Left lung (tissue), 10 donors: ENCODE measurements around the gene ALG1. TPM values are rescaled to one million over a fixed set of nuclear protein-coding genes. Genes with fewer than 3 reads are reported as not detected.
A peak's percentile ranks its signal among the peaks of the same experiment; 100 is the strongest.

Experiments used
- ATAC-seq: fragments of 200-7000 bp; cut with Tn5 transposase; one replicate; pipeline ENCODE4 v1.9.1; 2020; ENCODE audit warnings: moderate library complexity
- DNase-seq, 4 donors: peaks; one replicate each; pipeline ENCODE4 v3.0.0-alpha.2; 2013 to 2020
- H3K27ac ChIP-seq, 2 donors: fragments of 200-600 bp; sonication (generic) in 1 of 2; one replicate each; pipeline versions ENCODE4 v1.5.0 to v1.8.0; 2020 to 2021
- H3K27me3 ChIP-seq, 2 donors: fragments of 200-600 bp; sonication (generic) in 1 of 2; one replicate each; pipeline versions ENCODE4 v1.5.0 to v1.8.0; 2020 to 2021
- H3K36me3 ChIP-seq, 2 donors: fragments of 200-600 bp; sonication (generic) in 1 of 2; one replicate each; pipeline versions ENCODE4 v1.5.0 to v1.8.0; 2020 to 2021
- H3K4me1 ChIP-seq, 2 donors: fragments of 200-600 bp; one replicate each; pipeline ENCODE4 v1.8.0; 2021
- H3K4me3 ChIP-seq, 2 donors: fragments of 200-600 bp; sonication (generic) in 1 of 2; one replicate each; pipeline versions ENCODE4 v1.5.0 to v1.8.0; 2020 to 2021; ENCODE audit warnings: mild to moderate bottlenecking in 1 of 2
- H3K9me3 ChIP-seq, 2 donors: fragments of 200-600 bp; sonication (generic) in 1 of 2; one replicate each; pipeline versions ENCODE4 v1.5.0 to v1.8.0; 2020 to 2021
- intact Hi-C, 2 donors: fragments of 100-400 bp; cut with DNase I; formaldehyde crosslinking; loops; one replicate each; pipeline versions ENCODE4 v1.11.2 to v1.14.2; 2022
- polyA plus RNA-seq, 6 donors: library from polyadenylated mRNA; unstranded; fragments of 120-200 nt; gene quantifications; one replicate each; pipeline ENCODE4 v1.2.1, GENCODE V29; 2013; ENCODE audit not compliant: insufficient read length in 6 of 6
- total RNA-seq, 2 donors: library from RNA; stranded (reverse); fragmentation: NEBNext Ultra II Directional; extraction: Animal tissue kit (Norgen Biotek cat#: 25700); gene quantifications; one replicate each; pipeline ENCODE4 v1.2.1, GENCODE V29; 2021
- TF ChIP-seq, protein P1 (sequence below), 2 donors: fragments of 200-600 bp; sonication (generic) in 1 of 2; IDR thresholded peaks; one replicate each; pipeline versions ENCODE4 v1.5.0 to v1.8.0; 2021; ENCODE audit warnings: antibody characterized with exemption in 2 of 2
- donor health status: DM: no; HTN: yes; CAD: no.
- donor health status: DM: no; HTN: no; CAD: no.

ALG1 gene
- total and polyA plus RNA-seq, 8 donors: 20.2 to 39.0 (median 21.8) TPM

DNA sequence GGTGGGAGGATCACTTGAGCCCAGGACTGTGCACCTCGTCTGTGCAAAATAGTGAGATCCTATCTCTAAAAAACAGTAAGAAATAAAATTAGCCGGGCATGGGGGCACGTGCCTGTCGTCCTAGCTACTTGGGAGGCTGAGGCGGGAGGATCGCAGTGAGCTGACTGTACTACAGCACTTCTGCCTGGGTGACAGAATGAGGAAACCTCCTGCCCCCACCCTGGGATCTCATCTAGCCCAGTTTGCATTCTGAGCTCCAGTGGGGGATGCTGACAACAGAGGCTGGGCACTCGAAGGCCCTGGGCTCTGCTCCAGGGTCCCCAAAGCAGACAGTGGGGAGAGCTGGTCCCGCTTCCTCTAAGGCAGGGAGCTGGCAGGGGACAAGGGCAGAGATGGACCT, 45.0 kb upstream of the ALG1 start:
- Histone ChIP-seq H3K4me3 (no peak overlapping the region), H3K36me3 (peaks cover 0 to 46% of the 10 kb centered on the region in 2 donors), H3K9me3 (no peaks in the 10 kb centered on the region), H3K4me1 (no peaks in the 10 kb centered on the region), H3K27ac (no peak overlapping the region), H3K27me3 (no peaks in the 10 kb centered on the region)
- intact Hi-C loops: no loop called here
- ATAC-seq (no peak), DNase-seq (no peak)
- TF ChIP-seq, protein P1, sequence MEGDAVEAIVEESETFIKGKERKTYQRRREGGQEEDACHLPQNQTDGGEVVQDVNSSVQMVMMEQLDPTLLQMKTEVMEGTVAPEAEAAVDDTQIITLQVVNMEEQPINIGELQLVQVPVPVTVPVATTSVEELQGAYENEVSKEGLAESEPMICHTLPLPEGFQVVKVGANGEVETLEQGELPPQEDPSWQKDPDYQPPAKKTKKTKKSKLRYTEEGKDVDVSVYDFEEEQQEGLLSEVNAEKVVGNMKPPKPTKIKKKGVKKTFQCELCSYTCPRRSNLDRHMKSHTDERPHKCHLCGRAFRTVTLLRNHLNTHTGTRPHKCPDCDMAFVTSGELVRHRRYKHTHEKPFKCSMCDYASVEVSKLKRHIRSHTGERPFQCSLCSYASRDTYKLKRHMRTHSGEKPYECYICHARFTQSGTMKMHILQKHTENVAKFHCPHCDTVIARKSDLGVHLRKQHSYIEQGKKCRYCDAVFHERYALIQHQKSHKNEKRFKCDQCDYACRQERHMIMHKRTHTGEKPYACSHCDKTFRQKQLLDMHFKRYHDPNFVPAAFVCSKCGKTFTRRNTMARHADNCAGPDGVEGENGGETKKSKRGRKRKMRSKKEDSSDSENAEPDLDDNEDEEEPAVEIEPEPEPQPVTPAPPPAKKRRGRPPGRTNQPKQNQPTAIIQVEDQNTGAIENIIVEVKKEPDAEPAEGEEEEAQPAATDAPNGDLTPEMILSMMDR (IDR thresholded peaks at IDR 0.05): no peak

DNA sequence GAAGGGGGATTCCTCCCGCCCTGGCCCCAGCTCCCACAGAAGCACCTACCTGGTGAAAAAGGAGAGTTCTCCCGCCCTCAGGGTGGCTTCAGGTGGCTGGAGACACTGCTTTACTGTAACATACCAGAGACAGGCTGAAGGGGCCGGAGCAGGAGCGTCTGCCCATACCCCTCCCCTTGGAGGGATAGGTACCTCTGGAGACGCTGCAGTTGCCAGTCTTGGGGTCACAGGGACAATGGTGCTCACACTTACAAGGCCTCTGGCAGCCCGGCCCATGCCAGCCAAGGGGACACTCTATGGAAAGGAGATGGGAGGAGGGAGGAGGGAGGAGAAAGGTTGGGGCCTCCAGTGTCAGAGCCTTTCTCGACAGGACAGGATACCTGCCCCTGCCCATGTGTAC, 44.6 kb upstream of the ALG1 start:
- Histone ChIP-seq H3K36me3 (peaks cover 0 to 46% of the 10 kb centered on the region in 2 donors), H3K27me3 (no peaks in the 10 kb centered on the region), H3K4me1 (no peaks in the 10 kb centered on the region), H3K4me3 (no peak overlapping the region), H3K9me3 (no peaks in the 10 kb centered on the region), H3K27ac (no peak overlapping the region)
- no peak for ATAC-seq
- TF ChIP-seq, protein P1 (IDR thresholded peaks at IDR 0.05): no peak
- DNase-seq: no peak
- intact Hi-C loops: no loop called here

DNA sequence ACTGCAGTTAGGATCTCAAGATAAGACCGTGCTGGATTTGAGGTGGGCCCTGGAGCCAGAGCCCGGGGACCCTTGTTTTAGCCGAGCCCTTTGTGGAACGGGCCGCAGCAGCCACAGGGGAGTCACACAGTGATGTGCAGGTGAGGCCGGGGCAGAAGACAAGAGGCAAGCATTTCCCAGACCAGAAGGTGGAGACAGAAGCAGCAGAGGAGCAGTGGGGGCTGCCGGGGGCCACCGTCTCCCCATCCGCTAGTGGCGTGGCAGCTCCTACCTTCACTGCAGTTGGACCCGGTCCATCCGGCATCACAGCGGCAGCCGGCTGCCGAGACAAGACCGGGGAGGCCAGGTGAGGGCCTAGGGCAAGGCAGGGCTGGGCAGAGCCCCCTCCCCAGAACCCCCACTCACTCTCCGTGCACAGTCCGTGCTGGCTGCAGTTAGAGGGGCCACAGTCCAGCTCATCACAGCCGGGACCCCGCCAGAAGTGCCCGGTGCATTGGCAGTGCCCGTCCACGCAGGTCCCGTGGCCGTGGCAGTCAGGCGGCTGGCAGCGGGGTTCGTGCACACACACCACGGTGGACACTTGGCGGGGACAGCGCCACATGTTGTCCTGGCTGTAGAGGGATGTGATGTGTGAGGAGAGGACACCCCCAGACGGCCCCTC, 43.9 kb upstream of the ALG1 start:
- Histone ChIP-seq H3K36me3 (peaks cover 0 to 46% of the 10 kb centered on the region in 2 donors), H3K4me3 (no peak overlapping the region), H3K9me3 (no peaks in the 10 kb centered on the region), H3K4me1 (peaks cover 3 to 6% of the 10 kb centered on the region in 2 donors), H3K27me3 (no peaks in the 10 kb centered on the region), H3K27ac (no peak overlapping the region)
- intact Hi-C loops: no loop called here
- TF ChIP-seq, protein P1 (IDR thresholded peaks at IDR 0.05): no peak
- ATAC-seq (no peak), DNase-seq (peak in 1 of 4 donors; percentile 76)

DNA sequence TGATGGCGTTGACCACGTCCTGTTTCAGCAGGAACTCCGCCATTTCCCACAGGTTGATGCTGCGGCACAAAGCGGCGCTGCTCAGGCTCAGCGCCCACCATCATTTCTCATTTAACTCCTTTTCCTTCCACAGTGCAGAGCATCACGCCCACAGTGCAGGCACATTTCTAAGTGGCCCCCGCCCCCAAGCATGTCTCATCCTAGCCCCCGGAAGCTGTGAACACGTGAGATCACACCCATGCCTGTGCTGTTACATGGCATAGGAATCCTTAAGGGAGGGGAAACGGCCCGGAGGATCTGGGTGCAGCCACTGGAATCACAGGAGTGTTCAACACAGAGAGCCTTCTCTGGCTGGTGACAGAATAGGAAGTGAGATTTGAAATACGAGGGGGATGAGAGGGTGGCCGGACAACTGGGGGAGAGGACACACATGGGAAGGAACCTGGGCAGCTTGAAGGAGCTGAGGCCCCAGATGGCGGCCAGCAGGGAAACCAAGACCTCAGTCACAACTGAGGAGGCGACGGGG, 42.6 kb upstream of the ALG1 start:
- H3K36me3 ChIP-seq: peaks cover 0 to 46% of the 10 kb centered on the region in 2 donors
- peaks cover 8 to 12% of the 10 kb centered on the region in 2 donors for H3K4me1 ChIP-seq
- DNase-seq (no peak), ATAC-seq (no peak)
- intact Hi-C loops: no loop called here
- H3K4me3 ChIP-seq: no peak overlapping the region
- no peak overlapping the region for H3K27ac ChIP-seq
- no peaks in the 10 kb centered on the region for H3K9me3 ChIP-seq
- TF ChIP-seq, protein P1 (IDR thresholded peaks at IDR 0.05): no peak
- no peaks in the 10 kb centered on the region for H3K27me3 ChIP-seq

DNA sequence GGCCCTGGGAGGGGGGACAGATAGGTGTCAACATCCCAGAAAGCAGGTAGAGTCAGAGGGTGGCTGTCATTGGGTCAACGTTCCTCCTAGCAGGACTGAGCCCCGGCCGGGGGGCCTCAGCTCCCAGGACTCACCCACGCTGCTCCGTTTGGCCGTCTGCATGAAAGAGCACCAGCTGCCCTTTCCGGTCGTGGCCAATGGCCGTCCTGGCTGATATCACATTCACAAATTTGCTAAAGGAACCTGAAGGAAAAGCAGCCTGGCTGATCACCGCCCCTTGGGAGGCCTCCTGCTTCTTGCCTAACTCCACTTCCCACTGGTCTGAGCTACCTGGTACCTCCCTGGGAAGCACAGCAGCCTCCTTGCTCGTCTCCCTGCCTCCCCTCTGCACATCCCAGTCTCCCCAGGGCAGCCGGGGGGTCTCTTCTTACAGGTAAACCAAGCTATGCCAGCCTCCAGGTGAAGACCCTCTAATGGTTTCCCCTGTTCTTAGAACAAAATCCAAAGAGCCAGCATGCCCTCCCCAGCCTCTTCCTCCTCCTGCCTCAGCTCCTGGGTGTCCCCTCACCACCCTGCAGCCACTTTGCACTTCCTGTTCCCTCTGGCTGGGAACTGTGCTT, 41.3 kb upstream of the ALG1 start:
- no peaks in the 10 kb centered on the region for H3K27me3 ChIP-seq
- peaks cover 0 to 41% of the 10 kb centered on the region in 2 donors for H3K36me3 ChIP-seq
- TF ChIP-seq, protein P1 (IDR thresholded peaks at IDR 0.05): no peak
- no peak overlapping the region for H3K27ac ChIP-seq
- H3K9me3 ChIP-seq: no peaks in the 10 kb centered on the region
- H3K4me1 ChIP-seq: peaks cover 14 to 17% of the 10 kb centered on the region in 2 donors
- ATAC-seq (no peak), DNase-seq (peak in 1 of 4 donors; percentile 59)
- H3K4me3 ChIP-seq: no peak overlapping the region
- intact Hi-C loops: no loop called here
